HG03442 (cell line): Measurements from ENCODE around the gene FXYD7.
"Not testable (repeated sequence)": the region's sequence is repeated elsewhere in the genome, so short reads cannot be mapped to it uniquely, and the experiment has no call there.

Experiments used
- ATAC-seq: cut with Tn5 transposase; IDR thresholded peaks from one replicate; pipeline ENCODE4 v1.9.1; 2021; ENCODE audit warnings: mild to moderate bottlenecking, moderate library complexity; ENCODE audit not compliant: unreplicated experiment

The FXYD7 gene

DNA sequence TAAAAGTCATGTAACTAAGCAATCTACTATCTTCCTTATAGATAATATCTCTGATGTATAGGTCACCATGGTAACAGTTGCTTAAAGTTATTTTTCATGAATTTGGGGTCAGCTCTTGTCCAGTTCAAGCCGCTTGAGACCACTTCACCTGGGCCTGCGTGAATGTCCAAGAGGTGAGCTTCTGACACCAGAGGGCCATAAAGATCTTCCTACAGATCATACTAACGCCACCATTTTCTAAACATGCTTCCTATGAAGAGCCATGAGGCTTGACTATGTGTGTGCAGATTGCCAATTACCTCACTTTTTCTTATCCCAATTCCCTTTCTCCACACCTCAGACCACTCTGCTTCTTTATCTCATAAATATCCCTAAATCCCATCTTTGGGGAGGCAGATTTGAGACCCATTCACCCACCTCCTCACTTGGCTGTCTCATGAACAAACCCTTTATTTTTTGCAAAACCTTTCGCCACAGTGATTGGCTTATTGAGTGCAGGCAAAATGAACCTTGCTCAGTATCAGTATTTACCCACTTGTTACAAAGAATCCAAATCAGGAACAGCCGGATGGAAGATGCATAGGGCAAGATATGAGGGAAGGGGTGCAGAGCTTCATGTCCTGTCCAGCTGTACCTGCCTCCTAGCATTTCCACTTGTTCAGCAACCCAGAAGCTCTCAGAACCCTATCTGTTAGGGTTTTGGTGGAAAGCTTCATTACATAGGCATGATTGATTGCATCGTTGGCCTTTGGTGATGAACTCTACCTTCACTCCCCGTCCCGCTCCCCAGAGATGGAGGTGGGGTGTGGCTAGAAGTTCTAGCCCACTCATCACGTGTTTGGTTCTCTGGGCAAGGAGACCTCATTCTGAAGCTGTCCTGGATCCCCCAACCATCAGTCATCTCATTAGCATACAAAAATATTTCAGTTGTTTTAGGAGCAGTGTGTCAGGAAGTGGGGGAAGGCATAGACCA lies 51.2 kb downstream of the FXYD7 start:
- no peak for ATAC-seq

DNA sequence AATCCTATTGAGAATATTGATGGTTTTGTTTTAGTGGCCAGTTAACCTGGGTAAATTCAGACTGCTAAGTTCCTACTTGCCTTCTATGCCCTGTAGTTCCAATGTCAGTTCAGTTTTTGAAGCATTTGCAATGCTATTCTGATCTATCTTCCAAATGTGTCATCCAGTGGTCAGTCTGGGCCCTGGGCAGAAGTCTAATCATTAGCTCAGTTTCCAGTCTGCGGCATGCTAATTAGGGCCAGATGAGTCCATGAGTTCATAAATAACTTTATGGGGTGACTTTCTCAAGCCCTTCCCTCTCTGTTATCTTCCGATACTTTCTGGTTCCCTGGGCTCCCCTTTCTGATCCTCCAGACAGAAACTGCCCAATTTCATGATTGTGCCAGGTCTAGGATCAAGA lies 52.8 kb downstream of the FXYD7 start:
- no peak for ATAC-seq

GRCh38 chr19:35196861-35197260 lies 53.8 kb downstream of the FXYD7 start:
- ATAC-seq: not testable (repeated sequence)

- no peak for ATAC-seq
These were observed 56.4 kb downstream of the FXYD7 start for GRCh38 chr19:35199481-35199880.

GRCh38 chr19:35202722-35203688 lies 60.0 kb downstream of the FXYD7 start:
- ATAC-seq: no peak
